DMS53 (cell line): ENCODE measurements around the gene IFT80.
A peak's percentile ranks its signal among the peaks of the same experiment; 100 is the strongest.
"Not testable (repeated sequence)": the region's sequence is repeated elsewhere in the genome, so short reads cannot be mapped to it uniquely, and the experiment has no call there.

Source experiments
- DNase-seq: peaks from one replicate; lab custom pipeline; 2025; lab: John Stamatoyannopoulos, UW

The IFT80 gene

DNA sequence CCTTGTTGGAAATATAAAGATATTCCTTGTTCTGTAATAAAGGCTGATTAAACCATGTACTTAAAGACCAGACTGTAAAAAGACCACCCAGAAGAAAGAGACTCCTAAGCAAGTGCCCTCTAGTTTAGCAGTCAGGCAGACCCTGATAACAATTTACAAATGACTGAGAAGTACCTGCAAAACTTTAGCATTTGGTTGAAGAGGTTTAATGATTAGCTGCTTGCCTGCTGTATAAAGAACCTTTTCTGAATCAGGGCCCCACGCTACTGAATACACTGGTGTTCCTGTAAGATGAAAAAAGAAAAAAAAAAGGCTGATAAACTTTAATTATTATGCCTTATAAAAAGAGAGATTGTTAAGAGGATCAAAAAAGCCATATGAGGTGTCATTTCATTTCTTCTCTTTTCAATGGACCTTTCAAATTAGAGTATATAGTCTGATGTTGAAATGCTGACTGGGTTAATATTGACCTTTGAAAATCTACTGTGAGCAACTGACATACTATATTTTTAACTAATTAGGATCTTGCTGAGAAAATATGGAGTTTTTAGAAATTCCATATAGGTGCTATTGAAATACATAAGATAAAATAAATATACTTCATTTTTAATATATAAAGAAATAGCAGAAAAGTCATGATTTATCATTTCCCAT, 33.0 kb downstream of the IFT80 start:
- peak; percentile 27 for DNase-seq

DNA sequence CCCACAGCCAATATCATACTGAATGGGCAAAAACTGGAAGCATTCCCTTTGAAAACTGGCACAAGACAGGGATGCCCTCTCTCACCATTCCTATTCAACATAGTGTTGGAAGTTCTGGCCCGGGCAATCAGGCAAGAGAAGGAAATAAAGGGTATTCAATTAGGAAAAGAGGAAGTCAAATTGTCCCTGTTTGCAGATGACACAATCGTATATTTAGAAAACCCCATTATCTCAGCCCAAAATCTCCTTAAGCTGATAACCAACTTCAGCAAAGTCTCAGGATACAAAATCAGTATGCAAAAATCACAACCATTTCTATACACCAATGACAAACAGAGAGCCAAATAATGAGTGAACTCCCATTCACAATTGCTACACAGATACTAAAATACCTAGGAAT, 36.1 kb downstream of the IFT80 start:
- not testable (repeated sequence) for DNase-seq

GRCh38 chr3:160355826-160356225, 43.2 kb downstream of the IFT80 start:
- DNase-seq: no peak

DNA sequence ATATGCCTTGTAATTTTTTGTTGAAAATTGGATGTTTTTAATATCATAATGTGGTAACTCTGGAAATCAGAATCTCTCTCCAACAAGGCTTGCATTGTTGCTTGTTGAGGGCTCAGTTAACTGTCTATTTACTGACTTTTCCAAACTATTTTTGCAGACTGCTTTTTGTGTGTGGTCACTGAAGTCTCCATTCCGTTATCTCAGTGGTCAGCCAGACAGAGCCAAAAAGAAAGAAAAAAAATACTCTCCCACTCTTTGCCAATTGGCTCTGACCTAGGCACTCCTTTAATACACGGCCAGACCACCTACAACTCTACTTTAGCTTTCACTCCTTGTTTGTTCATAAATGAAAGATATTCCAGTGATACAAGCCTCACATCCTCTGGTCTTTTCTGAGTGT, 52.5 kb downstream of the IFT80 start:
- no peak for DNase-seq

DNA sequence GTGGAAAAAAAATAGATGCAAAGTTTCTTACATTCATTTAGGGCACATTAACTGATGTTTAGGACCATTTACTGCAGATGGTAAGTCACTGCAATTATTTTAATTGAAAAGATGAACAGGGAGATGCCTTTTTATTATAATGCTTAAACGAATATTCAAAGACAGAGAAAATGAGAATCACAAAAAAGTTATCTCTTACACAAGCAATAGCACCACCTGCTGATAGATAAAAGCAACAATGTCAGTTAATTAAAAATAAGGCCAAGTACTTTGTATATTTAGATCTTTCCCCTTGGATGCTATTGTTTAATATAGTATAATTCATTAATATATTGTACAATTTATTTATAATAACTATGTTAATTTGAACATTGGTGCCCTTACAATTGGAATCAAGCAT, 55.9 kb downstream of the IFT80 start:
- DNase-seq: peak; percentile 55

GRCh38 chr3:160340351-160340750, 58.7 kb downstream of the IFT80 start:
- no peak for DNase-seq

GRCh38 chr3:160331127-160331937, 67.7 kb downstream of the IFT80 start:
- DNase-seq: peak; percentile 42

DNA sequence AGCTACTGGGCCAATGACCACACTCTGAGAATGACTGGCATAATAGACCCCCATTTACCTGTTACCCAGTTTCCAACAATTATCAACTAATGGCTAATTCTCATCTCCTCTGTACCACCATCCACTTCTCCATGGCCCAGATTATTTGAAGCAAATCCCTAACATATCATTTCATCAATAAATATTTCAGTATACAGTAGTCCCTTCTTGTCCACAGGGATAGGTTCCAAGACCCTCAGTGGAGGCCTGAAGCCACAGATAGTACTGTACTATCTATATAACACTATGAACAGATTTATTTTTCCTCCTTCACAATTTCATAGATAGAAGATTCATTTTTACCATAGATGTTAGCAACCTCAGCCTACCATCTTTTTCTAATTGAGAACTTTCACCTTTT, 68.3 kb downstream of the IFT80 start:
- no peak for DNase-seq

- no peak for DNase-seq
Measured at GRCh38 chr3:160330109-160330508, 68.9 kb downstream of the IFT80 start.

- DNase-seq: not testable (repeated sequence)
Measured at GRCh38 chr3:160326286-160326685, 72.7 kb downstream of the IFT80 start.

- not testable (repeated sequence) for DNase-seq
Measured at GRCh38 chr3:160321821-160322220, 77.2 kb downstream of the IFT80 start.

GRCh38 chr3:160319322-160319721, 79.7 kb downstream of the IFT80 start:
- no peak for DNase-seq

GRCh38 chr3:160314995-160315394, 84.0 kb downstream of the IFT80 start:
- DNase-seq: no peak

DNA sequence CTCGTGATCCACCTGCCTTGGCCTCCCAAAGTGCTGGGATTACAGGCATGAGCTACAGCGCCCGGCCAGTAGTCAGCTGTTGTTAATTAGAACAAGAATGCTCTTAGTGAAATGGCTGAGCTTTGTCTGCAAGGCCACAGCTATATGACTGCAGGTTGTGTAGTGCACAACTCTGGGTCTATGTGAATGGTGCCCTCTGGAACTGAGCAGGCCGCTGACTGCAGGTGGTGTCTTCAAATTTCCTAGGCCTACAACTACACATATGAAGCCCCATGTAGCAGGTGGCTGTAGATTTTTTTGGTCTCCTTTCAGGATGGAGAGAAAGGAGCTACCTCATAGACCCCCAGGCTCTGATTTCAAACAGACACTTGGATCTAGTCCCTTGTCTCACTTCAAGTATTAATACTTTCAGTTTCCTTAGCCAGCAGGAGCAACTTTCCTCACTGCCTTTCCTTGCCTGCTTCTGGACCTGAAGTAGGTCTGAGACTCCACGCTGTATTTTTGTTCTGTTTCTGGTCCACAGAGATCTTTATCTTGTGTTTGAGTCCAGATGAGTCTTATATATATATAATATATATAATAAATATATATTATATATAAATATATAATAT, 86.9 kb downstream of the IFT80 start:
- DNase-seq: peak; percentile 0

GRCh38 chr3:160302806-160303205, 96.2 kb downstream of the IFT80 start:
- no peak for DNase-seq

- DNase-seq: no peak
Measured at GRCh38 chr3:160296591-160296990, 102.4 kb downstream of the IFT80 start.

- no peak for DNase-seq
Measured at GRCh38 chr3:160291909-160292299, 107.1 kb downstream of the IFT80 start.

GRCh38 chr3:160291290-160291908, 107.6 kb downstream of the IFT80 start:
- peak; percentile 75 for DNase-seq

DNA sequence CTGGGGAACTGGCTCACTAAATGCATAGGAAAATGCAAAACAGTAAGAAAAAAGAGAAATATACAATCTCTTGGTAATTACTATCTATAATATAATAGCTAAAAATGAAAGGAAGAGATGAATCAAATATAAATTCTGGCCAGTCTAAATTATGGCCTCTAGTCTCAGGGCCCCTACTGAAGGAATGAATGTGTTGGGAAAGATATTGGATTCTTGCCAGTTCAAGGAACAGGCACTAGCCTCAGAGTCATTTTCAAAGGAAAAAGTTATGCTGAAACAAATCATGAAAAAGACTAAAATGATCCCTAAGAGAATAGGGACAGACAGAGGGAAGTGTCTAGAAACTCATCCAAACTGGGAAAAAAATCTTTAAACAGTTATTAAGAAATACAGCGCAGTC, 111.4 kb downstream of the IFT80 start:
- DNase-seq: no peak

DNA sequence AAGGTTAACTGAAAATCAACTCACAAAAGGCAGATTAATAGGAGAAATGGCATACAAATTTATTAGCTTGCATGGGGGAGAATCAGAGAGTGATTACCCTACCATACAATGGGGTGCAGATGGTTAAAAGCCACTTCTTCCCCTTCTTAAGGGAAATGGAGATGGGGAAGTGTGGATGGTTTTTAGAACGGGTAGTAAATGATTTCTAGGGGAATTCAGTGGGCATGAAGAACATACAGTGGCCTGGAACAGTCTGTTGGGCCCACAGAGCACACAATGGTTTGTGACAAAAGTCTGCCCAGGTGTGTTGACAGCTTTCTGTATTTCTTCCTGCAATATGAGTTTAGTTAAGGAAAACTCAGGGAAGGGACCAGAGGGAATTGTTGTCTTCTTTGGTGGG, 112.8 kb downstream of the IFT80 start:
- DNase-seq: no peak

- no peak for DNase-seq
Measured at GRCh38 chr3:160280836-160281235, 118.2 kb downstream of the IFT80 start.

DNA sequence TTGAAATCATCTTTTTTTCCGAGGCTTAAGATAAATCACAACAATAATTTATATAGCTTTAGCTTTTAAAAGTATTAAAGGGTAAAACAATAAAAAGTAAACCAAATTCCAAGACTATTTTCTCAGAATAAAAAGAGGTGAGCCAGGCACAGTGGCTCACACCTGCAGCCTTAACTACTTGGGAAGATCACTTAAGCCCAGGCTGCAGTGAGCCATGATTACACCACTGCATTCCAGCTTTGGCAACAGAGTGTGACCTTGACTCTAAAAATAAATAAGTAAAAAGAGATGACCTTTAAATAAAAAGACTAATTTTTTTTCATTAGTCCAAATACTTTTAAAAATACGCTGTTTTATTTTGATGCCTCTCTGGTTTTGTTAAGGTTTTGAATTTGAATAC, 119.4 kb downstream of the IFT80 start:
- no peak for DNase-seq

GRCh38 chr3:160278210-160278609, 120.8 kb downstream of the IFT80 start:
- DNase-seq: peak; percentile 12
